Measurements from ENCODE around the gene ARHGEF38. TPM values are rescaled to one million over a fixed set of nuclear protein-coding genes. Genes with fewer than 3 reads are reported as not detected.

ARHGEF38 gene
- total and polyA plus RNA-seq, 4 donors = 0.03 to 0.92 (median 0.37) TPM

DNA sequence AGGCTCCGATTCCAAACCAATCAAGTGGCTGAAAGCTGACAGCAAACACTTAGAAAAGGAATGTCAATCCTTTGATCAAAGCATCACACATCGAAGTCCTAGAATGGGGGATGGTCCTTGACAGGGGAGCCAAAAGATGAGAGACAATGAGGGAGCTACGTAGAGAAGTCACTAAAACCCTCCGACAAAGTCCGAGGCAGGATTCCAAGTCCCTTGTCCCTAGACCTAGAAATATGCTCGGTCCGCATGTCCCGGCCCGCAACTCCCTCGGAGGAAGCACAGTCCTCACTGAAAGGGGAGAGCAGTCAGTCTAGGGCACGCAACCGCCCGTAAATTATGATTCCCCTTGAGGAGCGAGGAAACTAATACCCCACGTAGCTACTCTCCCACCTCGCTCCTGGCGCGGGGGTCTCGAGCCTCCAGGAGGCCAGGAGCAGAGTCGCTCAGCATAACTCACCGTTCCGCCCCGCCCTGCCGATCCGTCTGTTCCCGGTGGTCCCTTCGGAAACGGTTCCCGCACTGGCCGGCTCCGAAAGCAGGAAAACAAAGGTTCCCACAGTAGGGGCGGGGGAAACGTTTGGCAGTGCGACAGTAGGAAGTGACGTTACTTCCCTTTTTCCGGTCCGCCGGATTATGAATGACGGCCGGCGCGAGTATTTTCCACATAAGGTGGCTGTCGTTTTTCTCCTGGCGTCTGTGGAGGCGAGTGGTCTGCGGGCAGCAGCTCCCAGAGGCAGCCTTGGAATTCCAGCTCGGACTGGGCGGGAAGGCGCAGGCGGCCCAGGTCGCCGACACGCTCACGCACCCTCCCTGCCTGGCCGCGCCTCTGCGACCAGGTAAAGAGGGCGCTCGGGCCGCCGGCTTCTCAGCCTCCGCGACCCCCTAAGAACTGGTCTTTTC, 156.0 kb downstream of the ARHGEF38 start, which contains the start of the genes GSTCD and INTS12:
TSS of gene GSTCD (plus strand) at position 604 of the 900 bp plus-strand sequence. CDS start 8,830 bp downstream, outside the sequence.
TSS of gene INTS12 (minus strand) at position 509 of the 900 bp plus-strand sequence. CDS start 8,684 bp downstream, outside the sequence.
- Histone ChIP-seq H3K9ac (ENCODE audit: low read depth in 1 of 2, low read length in 2 of 2) (peak within 1 kb of the TSS; percentile 93 to 95), H3K36me3 (ENCODE audit: control insufficient read depth in 4 of 4, insufficient read depth in 3 of 4, low read depth in 1 of 4, low read length in 3 of 4) (peaks cover 0 to 3% (median 0%) of the 10 kb centered on the region in 4 donors), H3K27me3 (ENCODE audit: control insufficient read depth in 4 of 4, insufficient read depth in 4 of 4, low read length in 3 of 4) (no peaks in the 10 kb centered on the region), H3K4me3 (ENCODE audit: low read depth in 1 of 3, low read length in 3 of 3) (peak within 1 kb of the TSS; percentile 88 to 92 (median 91)), H3K4me1 (ENCODE audit: control insufficient read depth in 4 of 4, insufficient read depth in 4 of 4, low read length in 3 of 4) (peaks cover 6 to 30% (median 24%) of the 10 kb centered on the region in 4 donors), H3K9me3 (ENCODE audit: control insufficient read depth in 4 of 4, low read length in 3 of 4) (no peaks in the 10 kb centered on the region), H3K27ac (ENCODE audit: low read depth in 1 of 2, low read length in 2 of 2) (peak within 1 kb of the TSS; percentile 83 to 85)
- peak; percentile 91 for DNase-seq (ENCODE audit: low spot score)
- WGBS = under 1% methylated on average over 63 of the region's 63 CpGs
- TF ChIP-seq, protein P1, sequence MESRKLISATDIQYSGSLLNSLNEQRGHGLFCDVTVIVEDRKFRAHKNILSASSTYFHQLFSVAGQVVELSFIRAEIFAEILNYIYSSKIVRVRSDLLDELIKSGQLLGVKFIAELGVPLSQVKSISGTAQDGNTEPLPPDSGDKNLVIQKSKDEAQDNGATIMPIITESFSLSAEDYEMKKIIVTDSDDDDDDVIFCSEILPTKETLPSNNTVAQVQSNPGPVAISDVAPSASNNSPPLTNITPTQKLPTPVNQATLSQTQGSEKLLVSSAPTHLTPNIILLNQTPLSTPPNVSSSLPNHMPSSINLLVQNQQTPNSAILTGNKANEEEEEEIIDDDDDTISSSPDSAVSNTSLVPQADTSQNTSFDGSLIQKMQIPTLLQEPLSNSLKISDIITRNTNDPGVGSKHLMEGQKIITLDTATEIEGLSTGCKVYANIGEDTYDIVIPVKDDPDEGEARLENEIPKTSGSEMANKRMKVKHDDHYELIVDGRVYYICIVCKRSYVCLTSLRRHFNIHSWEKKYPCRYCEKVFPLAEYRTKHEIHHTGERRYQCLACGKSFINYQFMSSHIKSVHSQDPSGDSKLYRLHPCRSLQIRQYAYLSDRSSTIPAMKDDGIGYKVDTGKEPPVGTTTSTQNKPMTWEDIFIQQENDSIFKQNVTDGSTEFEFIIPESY (IDR thresholded peaks at IDR 0.05) = peak; percentile 72
- TF ChIP-seq HNF4G (IDR thresholded peaks at IDR 0.05) (no peak), HNF4A (conservative IDR thresholded peaks at IDR 0.05) (peak; percentile 35 to 38), EGR1 (IDR thresholded peaks at IDR 0.05; ENCODE audit: low read depth in 2 of 2) (peak in 1 of 2 donors; percentile 18), SP1 (IDR thresholded peaks at IDR 0.05) (peak; percentile 70), GABPA (IDR thresholded peaks at IDR 0.05 in 1 of 2, conservative IDR thresholded peaks at IDR 0.05 in 1 of 2) (peak; percentile 98 to 99), JUND (IDR thresholded peaks at IDR 0.05) (peak; percentile 48 to 75), FOXA1 (IDR thresholded peaks at IDR 0.05) (no peak), YY1 (IDR thresholded peaks at IDR 0.05) (peak; percentile 92), NR2F2 (IDR thresholded peaks at IDR 0.05) (peak; percentile 35), RAD21 (IDR thresholded peaks at IDR 0.05) (peak; percentile 35 to 54), RXRA (IDR thresholded peaks at IDR 0.05) (peak; percentile 22 to 49), FOXA2 (IDR thresholded peaks at IDR 0.05) (peak; percentile 34), TAF1 (conservative IDR thresholded peaks at IDR 0.05) (peak; percentile 42)
- TF ChIP-seq, protein P2, sequence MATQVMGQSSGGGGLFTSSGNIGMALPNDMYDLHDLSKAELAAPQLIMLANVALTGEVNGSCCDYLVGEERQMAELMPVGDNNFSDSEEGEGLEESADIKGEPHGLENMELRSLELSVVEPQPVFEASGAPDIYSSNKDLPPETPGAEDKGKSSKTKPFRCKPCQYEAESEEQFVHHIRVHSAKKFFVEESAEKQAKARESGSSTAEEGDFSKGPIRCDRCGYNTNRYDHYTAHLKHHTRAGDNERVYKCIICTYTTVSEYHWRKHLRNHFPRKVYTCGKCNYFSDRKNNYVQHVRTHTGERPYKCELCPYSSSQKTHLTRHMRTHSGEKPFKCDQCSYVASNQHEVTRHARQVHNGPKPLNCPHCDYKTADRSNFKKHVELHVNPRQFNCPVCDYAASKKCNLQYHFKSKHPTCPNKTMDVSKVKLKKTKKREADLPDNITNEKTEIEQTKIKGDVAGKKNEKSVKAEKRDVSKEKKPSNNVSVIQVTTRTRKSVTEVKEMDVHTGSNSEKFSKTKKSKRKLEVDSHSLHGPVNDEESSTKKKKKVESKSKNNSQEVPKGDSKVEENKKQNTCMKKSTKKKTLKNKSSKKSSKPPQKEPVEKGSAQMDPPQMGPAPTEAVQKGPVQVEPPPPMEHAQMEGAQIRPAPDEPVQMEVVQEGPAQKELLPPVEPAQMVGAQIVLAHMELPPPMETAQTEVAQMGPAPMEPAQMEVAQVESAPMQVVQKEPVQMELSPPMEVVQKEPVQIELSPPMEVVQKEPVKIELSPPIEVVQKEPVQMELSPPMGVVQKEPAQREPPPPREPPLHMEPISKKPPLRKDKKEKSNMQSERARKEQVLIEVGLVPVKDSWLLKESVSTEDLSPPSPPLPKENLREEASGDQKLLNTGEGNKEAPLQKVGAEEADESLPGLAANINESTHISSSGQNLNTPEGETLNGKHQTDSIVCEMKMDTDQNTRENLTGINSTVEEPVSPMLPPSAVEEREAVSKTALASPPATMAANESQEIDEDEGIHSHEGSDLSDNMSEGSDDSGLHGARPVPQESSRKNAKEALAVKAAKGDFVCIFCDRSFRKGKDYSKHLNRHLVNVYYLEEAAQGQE (IDR thresholded peaks at IDR 0.05) = peak; percentile 85
- TF ChIP-seq, protein P3, sequence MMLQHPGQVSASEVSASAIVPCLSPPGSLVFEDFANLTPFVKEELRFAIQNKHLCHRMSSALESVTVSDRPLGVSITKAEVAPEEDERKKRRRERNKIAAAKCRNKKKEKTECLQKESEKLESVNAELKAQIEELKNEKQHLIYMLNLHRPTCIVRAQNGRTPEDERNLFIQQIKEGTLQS (IDR thresholded peaks at IDR 0.05) = no peak
- TF ChIP-seq, protein P4, sequence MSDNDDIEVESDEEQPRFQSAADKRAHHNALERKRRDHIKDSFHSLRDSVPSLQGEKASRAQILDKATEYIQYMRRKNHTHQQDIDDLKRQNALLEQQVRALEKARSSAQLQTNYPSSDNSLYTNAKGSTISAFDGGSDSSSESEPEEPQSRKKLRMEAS (IDR thresholded peaks at IDR 0.05) = peak; percentile 75
- TF ChIP-seq, protein P5, sequence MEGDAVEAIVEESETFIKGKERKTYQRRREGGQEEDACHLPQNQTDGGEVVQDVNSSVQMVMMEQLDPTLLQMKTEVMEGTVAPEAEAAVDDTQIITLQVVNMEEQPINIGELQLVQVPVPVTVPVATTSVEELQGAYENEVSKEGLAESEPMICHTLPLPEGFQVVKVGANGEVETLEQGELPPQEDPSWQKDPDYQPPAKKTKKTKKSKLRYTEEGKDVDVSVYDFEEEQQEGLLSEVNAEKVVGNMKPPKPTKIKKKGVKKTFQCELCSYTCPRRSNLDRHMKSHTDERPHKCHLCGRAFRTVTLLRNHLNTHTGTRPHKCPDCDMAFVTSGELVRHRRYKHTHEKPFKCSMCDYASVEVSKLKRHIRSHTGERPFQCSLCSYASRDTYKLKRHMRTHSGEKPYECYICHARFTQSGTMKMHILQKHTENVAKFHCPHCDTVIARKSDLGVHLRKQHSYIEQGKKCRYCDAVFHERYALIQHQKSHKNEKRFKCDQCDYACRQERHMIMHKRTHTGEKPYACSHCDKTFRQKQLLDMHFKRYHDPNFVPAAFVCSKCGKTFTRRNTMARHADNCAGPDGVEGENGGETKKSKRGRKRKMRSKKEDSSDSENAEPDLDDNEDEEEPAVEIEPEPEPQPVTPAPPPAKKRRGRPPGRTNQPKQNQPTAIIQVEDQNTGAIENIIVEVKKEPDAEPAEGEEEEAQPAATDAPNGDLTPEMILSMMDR (IDR thresholded peaks at IDR 0.05; ENCODE audit: low read depth, low read length, missing input control) = no peak

Measured in liver (tissue), 9 donors.